EL (cell line): ENCODE measurements around the gene GGT1.
"Not testable (repeated sequence)": the region's sequence is repeated elsewhere in the genome, so short reads cannot be mapped to it uniquely, and the experiment has no call there.

Experiments
- DNase-seq: peaks from one replicate; pipeline ENCODE4 v3.0.0-alpha.2; 2016

The GGT1 gene

GRCh38 chr22:24584166-24584790 lies 18.7 kb upstream of the GGT1 start:
- DNase-seq, result no peak

DNA sequence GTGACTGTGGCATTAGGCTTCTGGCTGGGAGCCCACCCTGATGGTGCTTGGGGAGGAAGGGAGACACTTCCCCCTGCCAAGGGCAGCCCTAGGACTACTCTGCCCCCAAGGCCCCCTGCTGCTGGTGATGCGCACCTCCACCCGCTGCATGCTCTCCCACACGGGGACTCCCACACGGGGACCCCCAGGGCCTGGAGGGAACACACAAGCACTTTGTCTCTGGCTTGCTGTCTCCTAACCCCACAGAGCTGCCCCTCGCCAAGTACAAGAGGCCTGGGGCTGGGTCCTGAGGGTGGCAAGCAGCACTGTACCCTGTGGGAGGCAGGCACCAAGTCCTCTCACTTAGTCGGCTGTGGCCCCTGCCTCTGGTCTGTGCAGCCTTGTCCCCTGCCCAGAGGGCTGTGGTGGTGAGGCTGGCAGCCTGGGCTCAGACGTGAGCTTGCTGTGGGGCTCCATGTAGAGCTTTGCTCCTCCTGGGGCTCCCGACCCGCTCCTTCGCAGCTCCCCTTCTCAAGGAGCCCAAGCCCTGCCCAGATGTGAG lies 18.1 kb upstream of the GGT1 start:
- DNase-seq, result no peak

DNA sequence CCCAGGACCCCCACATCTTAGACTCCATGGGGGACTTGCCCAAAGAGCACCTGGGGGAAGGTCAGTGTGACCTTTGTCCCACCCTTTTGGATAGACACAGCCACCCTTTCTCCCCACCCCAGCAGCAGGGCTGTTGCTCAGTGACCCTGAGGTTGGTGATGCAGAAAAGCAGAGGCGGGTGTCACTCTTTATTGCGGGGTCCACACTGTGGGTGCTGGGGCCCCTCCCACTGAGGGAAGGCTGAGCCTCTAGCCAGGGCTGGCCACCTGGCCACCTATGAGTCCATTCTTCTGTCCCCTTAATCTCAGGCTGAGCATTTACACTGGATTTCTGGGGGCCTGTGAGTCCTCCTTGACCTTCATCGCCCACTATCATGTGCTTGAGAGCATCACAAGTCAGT lies 17.5 kb upstream of the GGT1 start:
- no peak for DNase-seq

- no peak for DNase-seq
These were observed 17.0 kb upstream of the GGT1 start for GRCh38 chr22:24585927-24586546.

- no peak for DNase-seq
These were observed 15.7 kb upstream of the GGT1 start for GRCh38 chr22:24587251-24587650.

DNA sequence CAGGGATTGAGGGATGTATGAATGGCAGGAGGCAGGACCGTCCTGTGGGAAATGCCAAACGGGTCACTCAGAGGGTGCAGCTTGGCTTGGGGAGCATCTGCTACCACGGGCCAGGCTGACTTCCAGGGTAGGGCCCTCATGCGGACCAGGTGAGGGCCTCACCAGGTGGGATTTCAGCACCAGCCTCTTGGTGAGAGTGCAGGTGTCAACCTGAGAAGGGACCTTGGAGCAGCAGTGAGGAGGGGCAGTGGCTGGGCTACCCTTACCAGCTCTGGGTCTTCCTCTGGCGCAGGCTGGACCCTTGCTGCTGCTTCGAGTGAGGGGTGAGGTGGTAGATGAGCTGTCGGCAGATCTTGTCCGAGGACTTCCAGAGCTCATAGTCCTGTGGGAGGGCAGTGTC lies 15.0 kb upstream of the GGT1 start:
- DNase-seq, result no peak

DNA sequence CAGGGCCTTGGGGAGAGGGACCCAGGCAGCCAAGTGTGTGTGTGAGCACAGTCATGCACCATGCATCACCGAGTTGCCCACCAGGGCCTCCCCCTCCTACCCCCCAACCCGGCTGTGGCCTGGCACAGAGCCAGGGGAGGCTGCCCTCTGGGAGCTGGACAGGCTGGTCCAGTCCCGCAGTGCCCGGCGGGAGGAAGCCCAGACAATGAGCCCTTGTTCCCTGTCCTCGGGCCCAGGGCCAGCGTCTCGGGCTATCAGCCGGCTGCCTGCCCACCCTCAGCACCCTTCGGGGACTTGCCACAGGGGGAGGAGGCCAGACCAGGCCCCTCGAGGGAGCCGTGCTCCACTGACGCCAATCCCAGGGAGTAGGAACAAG lies 14.6 kb upstream of the GGT1 start:
- no peak for DNase-seq

- DNase-seq, result no peak
These were observed 14.1 kb upstream of the GGT1 start for GRCh38 chr22:24588757-24589481.

DNA sequence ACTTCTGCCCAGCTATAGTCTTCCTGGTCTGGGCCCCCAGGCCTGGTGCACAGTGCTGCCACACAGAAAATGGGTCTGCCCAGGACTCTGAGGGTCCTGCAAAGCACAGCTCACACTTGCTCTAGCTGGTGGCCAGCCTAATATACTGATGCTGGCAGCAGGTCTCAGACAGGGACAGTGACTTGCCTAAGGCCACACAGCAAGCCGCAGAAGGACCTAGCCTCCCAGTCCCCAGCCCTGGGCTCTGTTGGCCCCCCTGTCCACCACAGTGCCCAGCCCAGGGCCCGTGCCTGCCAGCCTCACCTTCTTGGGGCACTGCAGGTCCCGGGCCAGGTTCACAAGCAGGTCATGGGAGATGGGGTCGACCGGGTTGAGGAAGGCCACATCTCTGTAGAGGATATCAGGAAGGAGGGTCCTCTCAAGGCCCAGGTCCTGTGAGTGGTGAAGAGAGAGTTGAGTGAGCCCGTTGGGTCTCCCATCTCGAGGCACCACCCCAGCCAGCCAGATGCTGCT lies 13.4 kb upstream of the GGT1 start:
- DNase-seq, result no peak

DNA sequence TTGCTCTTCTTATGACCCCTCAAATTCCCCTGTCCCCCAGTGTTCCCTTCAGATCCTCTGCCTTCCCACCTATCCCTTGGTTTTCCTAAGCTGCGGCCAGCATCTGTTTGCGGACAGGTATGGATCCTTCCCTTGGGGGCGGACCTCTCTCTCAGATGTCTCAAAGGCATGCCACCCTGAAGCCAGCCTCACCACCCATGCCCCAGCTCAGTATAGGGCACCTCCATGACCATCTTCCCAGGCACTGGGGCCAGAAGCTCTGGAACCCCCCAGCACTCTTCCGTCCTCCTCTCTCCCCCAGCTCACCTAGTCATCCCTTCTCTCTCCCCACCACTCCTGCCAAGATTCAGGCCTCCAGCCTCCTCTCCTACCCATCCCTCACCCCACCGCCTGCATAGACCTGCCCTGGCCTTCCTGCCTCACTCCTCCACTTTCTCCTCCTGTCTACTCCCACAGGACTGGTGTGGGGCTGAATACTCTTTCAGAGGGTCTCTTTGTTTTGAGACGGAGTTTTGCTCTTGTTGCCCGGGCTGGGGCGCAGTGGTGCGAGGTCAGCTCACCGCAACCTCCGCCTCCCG lies 12.3 kb upstream of the GGT1 start:
- DNase-seq, result no peak

- no peak for DNase-seq
These were observed 11.6 kb upstream of the GGT1 start for GRCh38 chr22:24591286-24591830.

GRCh38 chr22:24592058-24592850 lies 10.7 kb upstream of the GGT1 start:
- DNase-seq, result peak; percentile 20

DNA sequence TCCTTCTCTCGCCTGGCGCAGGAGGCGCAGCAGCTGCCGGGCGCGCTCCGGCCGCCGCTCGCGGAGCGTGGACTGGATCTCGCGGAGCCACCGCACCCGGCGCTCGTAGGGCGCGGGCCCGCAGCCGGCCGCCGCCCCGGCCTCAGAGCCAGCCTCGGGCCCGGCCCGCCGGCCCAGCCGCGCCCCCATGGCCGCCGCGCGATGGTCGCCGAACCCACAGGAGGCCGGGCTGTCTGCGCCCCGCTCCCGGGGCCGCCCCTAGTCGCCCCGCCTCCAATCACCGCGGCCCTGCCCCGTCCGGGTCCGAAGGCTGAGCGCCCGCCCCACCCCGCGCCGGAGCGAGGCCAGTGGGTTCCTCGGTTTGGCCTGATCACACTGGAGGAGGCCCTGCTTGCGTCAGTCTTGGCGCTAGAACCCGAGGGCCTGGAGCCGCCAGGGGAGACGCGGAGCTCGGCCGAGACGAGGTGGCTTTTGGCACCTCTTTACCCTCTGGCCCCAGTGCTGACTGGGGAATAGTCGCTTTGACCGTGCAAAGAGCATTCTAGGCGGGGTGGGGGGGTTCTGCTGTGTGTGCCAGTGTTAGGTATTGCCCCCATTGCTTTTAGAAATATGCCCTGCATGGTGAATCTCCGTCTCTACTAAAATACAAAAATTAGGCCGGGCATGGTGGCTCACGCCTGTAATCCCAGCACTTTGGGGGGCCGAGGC lies 10.0 kb upstream of the GGT1 start, which contains the start of gene LRRC75B:
Gene LRRC75B (minus strand): TSS at position 223 of the 708 bp plus-strand sequence. CDS start 34 bp downstream, at position 189.
- DNase-seq, result peak; percentile 91

DNA sequence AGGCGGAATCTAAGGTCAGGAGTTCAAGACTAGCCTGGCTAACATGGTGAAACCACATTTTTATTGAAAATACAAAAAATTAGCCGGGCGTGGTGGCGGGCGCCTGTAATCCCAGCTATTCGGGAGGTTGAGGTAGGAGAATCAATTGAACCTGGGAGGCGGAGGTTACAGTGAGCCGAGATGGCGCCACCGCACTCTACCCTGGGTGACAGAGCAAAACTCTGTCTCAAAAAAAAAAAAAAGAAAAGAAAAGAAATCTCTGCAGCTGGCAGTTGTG lies 9.5 kb upstream of the GGT1 start:
- not testable (repeated sequence) for DNase-seq

DNA sequence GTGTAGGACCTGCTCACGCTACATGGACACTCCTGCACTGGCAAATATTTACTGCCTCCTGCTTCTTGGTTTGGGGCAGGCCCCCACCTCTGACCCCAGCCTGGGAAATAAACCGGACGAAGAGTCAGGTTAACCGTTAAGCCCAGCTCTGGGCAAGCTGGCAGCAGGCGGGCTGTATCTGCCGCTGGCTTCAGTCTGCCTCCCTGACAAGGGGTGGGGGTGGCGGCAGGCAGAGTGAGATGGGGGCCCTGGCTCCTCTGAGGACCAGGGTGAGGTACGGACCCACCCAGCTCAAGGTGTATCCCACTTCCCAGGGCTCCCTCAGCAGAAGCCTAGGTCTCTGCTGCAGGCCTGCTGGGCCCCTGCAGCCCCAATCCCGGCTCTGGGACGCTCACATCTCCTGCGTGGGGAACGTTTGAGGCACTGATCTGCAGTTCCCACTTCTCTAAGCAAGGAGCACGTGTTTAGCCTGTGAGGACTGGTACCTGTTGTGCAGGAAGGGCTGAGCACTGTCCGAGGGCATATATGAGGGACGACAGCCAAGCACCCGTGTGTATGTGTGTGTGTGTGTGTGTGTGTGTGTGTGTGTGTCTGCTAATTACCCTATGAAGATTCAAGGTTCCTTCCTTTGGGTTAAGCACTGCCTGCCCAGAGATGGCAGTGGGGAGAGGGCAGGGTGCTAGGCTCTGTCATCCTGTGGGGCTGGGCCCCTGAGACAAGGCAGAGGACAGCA lies 9.0 kb upstream of the GGT1 start:
- DNase-seq, result no peak

GRCh38 chr22:24594569-24595120 lies 8.3 kb upstream of the GGT1 start:
- no peak for DNase-seq

GRCh38 chr22:24595228-24595627 lies 7.8 kb upstream of the GGT1 start:
- DNase-seq, result no peak

DNA sequence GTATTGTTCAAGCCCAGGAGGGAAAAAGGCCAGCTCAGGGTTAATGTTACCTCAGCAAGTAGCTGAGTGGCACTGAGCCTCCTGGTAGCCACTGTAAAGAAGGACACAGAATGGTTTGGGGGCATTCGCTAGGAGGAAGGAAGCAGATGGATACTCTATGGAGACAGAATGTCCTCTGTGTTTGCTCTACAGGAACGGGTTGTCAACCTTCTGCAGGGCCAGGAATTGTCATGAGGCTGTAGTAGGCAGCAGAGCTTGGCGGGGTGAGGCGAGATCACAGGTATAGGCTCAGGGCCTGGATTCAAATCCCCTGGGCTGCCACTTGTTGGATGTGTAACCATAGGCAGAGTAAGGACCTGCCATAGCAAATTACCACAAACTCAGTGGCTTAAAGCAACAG lies 7.1 kb upstream of the GGT1 start:
- DNase-seq, result no peak

GRCh38 chr22:24597076-24597475 lies 5.9 kb upstream of the GGT1 start:
- not testable (repeated sequence) for DNase-seq

DNA sequence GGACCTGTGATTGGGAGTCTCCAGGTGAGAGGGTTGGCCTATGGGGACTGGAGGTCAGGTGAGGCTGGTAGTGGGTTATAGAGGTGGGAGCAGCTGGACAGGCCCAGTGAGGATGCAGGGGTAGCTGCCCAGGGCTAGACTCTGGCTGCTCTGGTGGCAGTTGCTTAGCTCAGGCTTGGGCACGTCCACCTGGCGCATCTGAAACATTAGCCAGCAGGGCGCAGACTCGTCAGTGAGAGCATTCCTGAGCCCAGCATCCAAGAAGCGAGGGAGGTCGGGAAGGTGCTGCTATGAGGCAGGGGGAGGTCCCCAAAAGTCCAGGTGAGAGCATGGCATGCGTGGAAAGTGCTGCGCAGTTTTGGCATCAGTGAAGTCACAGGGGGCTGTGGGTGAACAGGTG lies 3.5 kb upstream of the GGT1 start:
- DNase-seq, result no peak
